ENCODE results near the gene POLA1. TPM values are rescaled to one million over a fixed set of nuclear protein-coding genes. Genes with fewer than 3 reads are reported as not detected.

The POLA1 gene
- total and polyA plus RNA-seq, 4 experiments from 2014 or later: 4.9 to 9.1 (median 7.0) TPM

DNA sequence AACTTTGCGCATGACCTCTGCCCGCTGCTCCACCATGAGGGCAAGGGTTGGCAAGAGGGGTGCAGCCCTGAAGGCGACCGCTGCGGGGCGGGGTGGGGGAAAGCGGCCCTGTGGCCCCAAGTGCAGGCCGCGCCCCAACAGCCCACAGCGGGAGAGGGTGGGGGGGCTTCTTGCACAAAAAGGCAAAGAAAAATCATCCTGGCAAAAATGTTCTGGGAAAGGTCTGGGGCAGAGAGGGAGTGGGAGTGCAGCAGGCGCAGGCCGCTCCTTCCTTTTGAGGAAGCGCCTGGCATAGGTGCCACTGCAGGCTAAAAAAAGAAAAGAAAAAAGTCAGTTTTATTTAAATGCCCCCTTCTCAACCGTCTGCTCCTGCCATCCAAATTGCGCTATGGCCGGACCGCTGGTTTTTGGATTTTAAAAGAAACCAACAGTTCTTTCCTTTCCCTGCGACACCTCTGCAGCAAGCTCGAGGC is 320.7 kb downstream of the POLA1 start:
- Histone ChIP-seq H3K4me1 (ENCODE audit: insufficient read depth, low read length) (peaks cover 9% of the 10 kb centered on the region), H3K36me3 (ENCODE audit: insufficient read depth, low read length) (no peaks in the 10 kb centered on the region), H3K4me3 (ENCODE audit: low read length in 2 of 2) (no peak overlapping the region), H3K9me3 (ENCODE audit: control insufficient read depth in 1 of 2, low read length in 2 of 2) (no peaks in the 10 kb centered on the region), H3K27ac (ENCODE audit: low read depth, low read length) (no peak overlapping the region), H3K27me3 (ENCODE audit: insufficient read depth, low read length) (peaks cover 16% of the 10 kb centered on the region)
- intact Hi-C loops (cut with micrococcal nuclease): no loop called here
- CTCF ChIA-PET (ENCODE audit: partially characterized antibody): no interaction called here
- Mint-ChIP-seq H3K4me1 (peaks cover 1 to 13% (median 10%) of the 10 kb centered on the region in 4 donors), H3K27me3 (peaks cover 21 to 26% of the 10 kb centered on the region in 2 donors), H3K36me3 (no peaks in the 10 kb centered on the region), H3K27ac (no peak overlapping the region), H3K9me3 (peaks cover 0 to 9% (median 2%) of the 10 kb centered on the region in 8 donors), H3K4me3 (peak overlapping the region in 5 of 8 donors; percentile 25 to 70 (median 50))
- DNase-seq: no peak
- POLR2A ChIA-PET (ENCODE audit: partially characterized antibody): no interaction called here

DNA sequence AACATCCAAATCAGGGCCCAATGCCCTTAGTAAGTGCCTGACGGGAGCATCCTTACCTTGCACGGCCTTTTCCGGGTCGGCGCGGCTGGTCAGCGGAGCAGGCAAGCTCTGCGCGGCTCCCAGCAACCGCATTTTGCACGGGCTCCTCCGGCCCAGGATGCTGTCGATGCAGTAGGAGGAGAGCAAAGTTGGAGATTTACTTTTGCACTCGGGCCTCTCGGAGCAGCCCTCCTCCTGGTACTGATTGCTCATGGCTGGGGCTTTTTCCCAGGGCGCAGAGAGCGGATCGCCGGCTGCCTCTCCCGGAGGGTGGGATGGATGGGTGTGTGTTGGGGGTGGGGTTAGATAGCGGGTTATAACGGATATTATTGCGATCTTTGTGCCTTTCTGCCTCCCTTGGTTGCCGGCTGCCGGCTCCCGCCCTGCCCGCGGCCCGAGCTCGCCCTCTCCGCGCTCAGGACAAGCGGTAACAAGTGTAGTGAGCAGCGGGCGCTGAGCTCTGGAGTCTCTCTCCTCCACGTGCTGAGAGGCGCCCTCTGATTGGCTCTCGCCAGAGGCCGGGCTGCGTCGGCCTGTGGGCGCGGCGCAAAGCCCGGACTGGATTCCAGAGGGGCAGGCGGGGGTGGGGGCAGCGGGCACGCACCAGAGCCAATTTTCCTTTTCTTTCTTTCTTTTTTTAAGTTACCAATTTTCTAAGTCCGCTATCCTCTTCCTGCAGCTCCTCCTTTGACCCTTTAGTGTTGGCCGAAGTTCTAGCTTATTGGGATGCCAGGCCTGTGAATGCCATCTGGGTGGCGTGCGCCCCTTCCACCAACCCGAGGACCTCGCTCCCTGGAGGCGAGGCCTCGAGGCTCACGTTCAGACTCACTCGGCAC is 322.0 kb downstream of the POLA1 start, which contains the start of gene ARX:
TSS of gene ARX (minus strand) at position 480 of the 875 bp plus-strand sequence. CDS start at position 252, 228 bp downstream.
- no peaks in the 10 kb centered on the region for H3K36me3 Mint-ChIP-seq
- Histone ChIP-seq H3K36me3 (ENCODE audit: insufficient read depth, low read length) (no peaks in the 10 kb centered on the region), H3K27ac (ENCODE audit: low read depth, low read length) (no peak within 1 kb of the TSS), H3K4me1 (ENCODE audit: insufficient read depth, low read length) (peaks cover 18% of the 10 kb centered on the region), H3K9me3 (ENCODE audit: control insufficient read depth in 1 of 2, low read length in 2 of 2) (no peaks in the 10 kb centered on the region), H3K4me3 (ENCODE audit: low read length in 2 of 2) (no peak within 1 kb of the TSS), H3K27me3 (ENCODE audit: insufficient read depth, low read length) (peaks cover 24% of the 10 kb centered on the region)
- H3K4me3 Mint-ChIP-seq: peak within 1 kb of the TSS in 6 of 8 donors; percentile 24 to 74 (median 42)
- H3K9me3 Mint-ChIP-seq: peaks cover 0 to 10% (median 3%) of the 10 kb centered on the region in 8 donors
- intact Hi-C loops (cut with micrococcal nuclease): no loop called here
- CTCF ChIA-PET (ENCODE audit: partially characterized antibody): interaction anchor here (0.7 to 1.2 kb wide), 2 partner anchors 10 to 942 kb away, joined by 3 read pairs; no protein-coding TSS in a partner anchor
- H3K27me3 Mint-ChIP-seq: peaks cover 21 to 25% of the 10 kb centered on the region in 2 donors
- H3K27ac Mint-ChIP-seq: peak within 1 kb of the TSS in 2 of 7 donors; percentile 61 to 62
- H3K4me1 Mint-ChIP-seq: peaks cover 3 to 23% (median 14%) of the 10 kb centered on the region in 4 donors
- peak in 1 of 5 donors; percentile 15 for DNase-seq
- POLR2A ChIA-PET (ENCODE audit: partially characterized antibody): no interaction called here

DNA sequence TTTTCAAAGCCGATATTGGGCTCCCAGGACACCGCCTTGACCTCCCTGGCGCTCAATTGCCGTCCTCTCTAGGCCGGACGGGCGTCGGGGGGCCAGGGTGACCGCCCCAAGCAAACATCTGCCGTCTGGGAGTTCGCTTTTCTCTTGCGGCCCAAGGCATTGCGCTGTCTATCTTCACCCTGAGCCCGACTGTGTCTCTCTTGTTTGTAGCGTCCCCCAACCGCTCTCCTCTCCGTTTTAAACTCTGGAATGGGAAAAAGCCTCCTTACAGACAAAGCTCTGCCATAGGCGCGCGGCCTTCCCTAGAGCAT is 322.6 kb downstream of the POLA1 start:
- Mint-ChIP-seq H3K4me1 (peaks cover 1 to 27% (median 18%) of the 10 kb centered on the region in 4 donors), H3K4me3 (peak overlapping the region in 4 of 8 donors; percentile 24 to 74 (median 46)), H3K36me3 (no peaks in the 10 kb centered on the region), H3K27ac (peak overlapping the region in 1 of 7 donors; percentile 17), H3K27me3 (peaks cover 21 to 24% of the 10 kb centered on the region in 2 donors), H3K9me3 (peaks cover 0 to 10% (median 3%) of the 10 kb centered on the region in 8 donors)
- no peaks in the 10 kb centered on the region for H3K9me3 ChIP-seq (ENCODE audit: control insufficient read depth in 1 of 2, low read length in 2 of 2)
- no peaks in the 10 kb centered on the region for H3K36me3 ChIP-seq (ENCODE audit: insufficient read depth, low read length)
- peaks cover 29% of the 10 kb centered on the region for H3K27me3 ChIP-seq (ENCODE audit: insufficient read depth, low read length)
- intact Hi-C loops (cut with micrococcal nuclease): no loop called here
- H3K4me3 ChIP-seq (ENCODE audit: low read length in 2 of 2): no peak overlapping the region
- CTCF ChIA-PET (ENCODE audit: partially characterized antibody): interaction anchor here (0.7 kb wide), 1 partner anchor 943 kb away, joined by 3 read pairs; no protein-coding TSS in a partner anchor
- no peak overlapping the region for H3K27ac ChIP-seq (ENCODE audit: low read depth, low read length)
- DNase-seq: no peak
- peaks cover 23% of the 10 kb centered on the region for H3K4me1 ChIP-seq (ENCODE audit: insufficient read depth, low read length)
- POLR2A ChIA-PET (ENCODE audit: partially characterized antibody): no interaction called here

DNA sequence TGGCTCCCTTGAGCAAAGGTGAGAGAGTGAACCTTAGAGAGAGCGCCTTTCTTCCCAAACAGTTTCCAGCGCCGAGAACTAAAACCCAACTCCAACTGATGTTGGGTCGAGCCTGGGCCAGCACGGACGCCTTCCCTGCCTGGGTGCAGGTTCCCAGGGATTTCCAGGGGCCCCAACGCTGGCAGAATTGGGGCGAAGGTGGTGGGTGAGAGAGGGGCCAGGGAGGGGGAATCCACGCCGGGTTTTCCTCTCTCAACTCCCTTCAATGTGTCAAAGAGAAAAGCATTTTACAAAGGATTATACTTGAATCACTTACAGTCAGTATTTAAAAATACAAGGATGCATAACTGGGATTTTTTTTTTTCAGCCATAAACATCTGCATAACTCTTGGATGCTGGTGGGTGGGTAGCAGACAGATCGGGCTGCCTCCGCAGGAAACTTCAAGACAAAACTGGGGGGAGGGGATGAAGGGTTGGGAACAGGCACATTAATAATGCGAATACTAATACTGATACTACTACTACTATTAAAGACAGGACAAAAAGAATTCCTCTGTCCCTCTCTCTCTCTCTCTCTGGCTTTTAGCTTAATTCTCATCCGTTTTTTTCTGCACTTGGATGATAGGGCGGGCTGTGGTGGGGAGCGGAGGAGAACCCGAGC is 323.4 kb downstream of the POLA1 start:
- ChIA-PET POLR2A (ENCODE audit: partially characterized antibody) (no interaction called here), CTCF (ENCODE audit: partially characterized antibody) (no interaction called here)
- H3K27ac ChIP-seq (ENCODE audit: low read depth, low read length): no peak overlapping the region
- H3K36me3 Mint-ChIP-seq: no peaks in the 10 kb centered on the region
- no peak overlapping the region for H3K4me3 ChIP-seq (ENCODE audit: low read length in 2 of 2)
- H3K27ac Mint-ChIP-seq: peak overlapping the region in 1 of 7 donors; percentile 62
- peaks cover 24% of the 10 kb centered on the region for H3K4me1 ChIP-seq (ENCODE audit: insufficient read depth, low read length)
- H3K36me3 ChIP-seq (ENCODE audit: insufficient read depth, low read length): no peaks in the 10 kb centered on the region
- peaks cover 24 to 32% of the 10 kb centered on the region in 2 donors for H3K27me3 Mint-ChIP-seq
- H3K27me3 ChIP-seq (ENCODE audit: insufficient read depth, low read length): peaks cover 37% of the 10 kb centered on the region
- intact Hi-C loops (cut with micrococcal nuclease): no loop called here
- peaks cover 0 to 10% (median 3%) of the 10 kb centered on the region in 8 donors for H3K9me3 Mint-ChIP-seq
- DNase-seq: no peak
- peak overlapping the region in 3 of 8 donors; percentile 33 to 60 (median 50) for H3K4me3 Mint-ChIP-seq
- peaks cover 3 to 34% (median 24%) of the 10 kb centered on the region in 4 donors for H3K4me1 Mint-ChIP-seq
- no peaks in the 10 kb centered on the region for H3K9me3 ChIP-seq (ENCODE audit: control insufficient read depth in 1 of 2, low read length in 2 of 2)

DNA sequence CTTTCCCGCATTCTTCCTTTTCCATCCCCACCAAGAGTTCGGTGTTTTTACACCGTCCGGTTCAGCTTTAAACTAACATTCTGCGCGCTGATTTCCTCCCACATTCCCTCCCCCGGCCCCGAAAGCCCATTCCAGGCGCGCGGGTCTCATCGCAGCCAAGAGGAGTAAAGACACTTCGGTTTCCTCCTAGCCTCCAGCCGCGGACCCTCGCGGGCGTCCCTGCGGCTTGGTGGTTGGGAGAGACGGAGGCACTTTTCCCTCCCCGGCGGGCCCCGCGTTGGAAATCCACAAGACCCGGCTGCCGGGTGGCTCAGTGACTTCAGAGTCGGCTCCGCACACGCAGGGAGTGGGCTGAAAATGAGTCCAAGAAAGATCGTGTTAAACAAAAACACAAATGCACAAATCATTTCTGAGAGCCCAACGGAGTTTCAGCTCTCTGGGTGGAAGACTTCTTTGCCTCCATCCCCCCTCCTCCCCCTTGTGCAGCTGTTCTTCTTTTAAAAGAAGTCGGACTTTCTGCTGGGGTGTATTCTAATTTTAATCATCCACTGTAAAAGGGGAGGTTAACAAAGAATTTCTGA is 324.0 kb downstream of the POLA1 start:
- Mint-ChIP-seq H3K27me3 (peaks cover 30 to 34% of the 10 kb centered on the region in 2 donors), H3K9me3 (peaks cover 0 to 10% (median 3%) of the 10 kb centered on the region in 8 donors), H3K36me3 (no peaks in the 10 kb centered on the region), H3K27ac (no peak overlapping the region), H3K4me3 (peak overlapping the region in 5 of 8 donors; percentile 33 to 60 (median 55)), H3K4me1 (peaks cover 3 to 38% (median 26%) of the 10 kb centered on the region in 4 donors)
- Histone ChIP-seq H3K36me3 (ENCODE audit: insufficient read depth, low read length) (no peaks in the 10 kb centered on the region), H3K4me1 (ENCODE audit: insufficient read depth, low read length) (peaks cover 28% of the 10 kb centered on the region), H3K27me3 (ENCODE audit: insufficient read depth, low read length) (peaks cover 37% of the 10 kb centered on the region), H3K4me3 (ENCODE audit: low read length in 2 of 2) (no peak overlapping the region), H3K27ac (ENCODE audit: low read depth, low read length) (no peak overlapping the region), H3K9me3 (ENCODE audit: control insufficient read depth in 1 of 2, low read length in 2 of 2) (no peaks in the 10 kb centered on the region)
- POLR2A ChIA-PET (ENCODE audit: partially characterized antibody): no interaction called here
- no peak for DNase-seq
- intact Hi-C loops (cut with micrococcal nuclease): no loop called here
- CTCF ChIA-PET (ENCODE audit: partially characterized antibody): no interaction called here

DNA sequence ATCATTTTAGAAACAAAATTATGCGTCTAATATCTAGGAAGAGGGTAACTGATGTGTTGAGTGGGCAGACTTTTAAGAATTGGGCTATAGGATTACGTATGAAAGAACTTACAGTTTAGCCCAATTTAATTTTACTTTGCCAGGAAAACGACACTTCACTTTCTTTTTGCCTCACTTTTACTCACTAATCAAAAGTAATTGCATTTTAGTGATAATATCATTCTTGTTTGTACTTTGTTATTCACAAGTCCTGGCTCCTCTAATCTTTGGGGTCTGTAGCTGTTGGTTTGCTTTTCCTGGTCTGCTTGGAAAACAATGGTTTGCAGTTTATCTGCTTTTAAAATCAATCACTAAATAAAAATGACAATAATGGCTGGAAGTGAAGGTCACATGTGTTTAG is 325.0 kb downstream of the POLA1 start:
- Mint-ChIP-seq H3K27ac (no peak overlapping the region), H3K36me3 (no peaks in the 10 kb centered on the region), H3K9me3 (peaks cover 0 to 10% (median 3%) of the 10 kb centered on the region in 8 donors), H3K27me3 (peaks cover 34 to 38% of the 10 kb centered on the region in 2 donors), H3K4me3 (no peak overlapping the region), H3K4me1 (peaks cover 5 to 43% (median 28%) of the 10 kb centered on the region in 4 donors)
- Histone ChIP-seq H3K36me3 (ENCODE audit: insufficient read depth, low read length) (no peaks in the 10 kb centered on the region), H3K27ac (ENCODE audit: low read depth, low read length) (no peak overlapping the region), H3K4me3 (ENCODE audit: low read length in 2 of 2) (no peak overlapping the region), H3K27me3 (ENCODE audit: insufficient read depth, low read length) (peaks cover 37% of the 10 kb centered on the region), H3K4me1 (ENCODE audit: insufficient read depth, low read length) (peaks cover 31% of the 10 kb centered on the region), H3K9me3 (ENCODE audit: control insufficient read depth in 1 of 2, low read length in 2 of 2) (no peaks in the 10 kb centered on the region)
- ChIA-PET POLR2A (ENCODE audit: partially characterized antibody) (no interaction called here), CTCF (ENCODE audit: partially characterized antibody) (no interaction called here)
- no peak for DNase-seq
- intact Hi-C loops (cut with micrococcal nuclease): no loop called here

Measured in CD4-positive, alpha-beta memory T cell (primary cell).